Activated CD8-positive, alpha-beta T cell treated with anti-CD3 and anti-CD28 coated beads, Interleukin-2, amount 10 ng/mL, durations not matched to agents 7 days and 5 days (primary cell): ENCODE measurements around the gene TBRG4. TPM values are rescaled to one million over a fixed set of nuclear protein-coding genes. Genes with fewer than 3 reads are reported as not detected.
A peak's percentile ranks its signal among the peaks of the same experiment; 100 is the strongest.

ENCODE experiments used
- ATAC-seq: fragments of 150-1000 bp; cut with Tn5 transposase; one replicate; pipeline ENCODE4 v1.10.0; 2021; ENCODE audit warnings: moderate library complexity
- CTCF ChIA-PET: fragments of 350-600 bp; sonication (Branson Sonifier 250); formaldehyde crosslinking; loops from one replicate; lab custom pipeline; 2021; ENCODE audit warnings: antibody characterized with exemption; lab: Charles Lee
- POLR2A ChIA-PET: fragments of 350-600 bp; sonication (Branson Sonifier 250); formaldehyde crosslinking; loops from one replicate; lab custom pipeline; 2021; ENCODE audit warnings: antibody characterized with exemption; lab: Charles Lee
- DNase-seq: peaks from one replicate; pipeline ENCODE4 v3.0.0-alpha.2; 2020
- H3K27ac Mint-ChIP-seq: one replicate; pipeline ENCODE4 v1.8.0; 2021; ENCODE audit warnings: mild to moderate bottlenecking, mixed read lengths
- H3K27me3 Mint-ChIP-seq: one replicate; pipeline ENCODE4 v1.8.0; 2021; ENCODE audit warnings: low read depth, mixed read lengths
- H3K36me3 Mint-ChIP-seq: one replicate; pipeline ENCODE4 v1.8.0; 2021; ENCODE audit warnings: low read depth, mixed read lengths
- H3K4me1 Mint-ChIP-seq: one replicate; pipeline ENCODE4 v1.8.0; 2021; ENCODE audit warnings: low read depth, mixed read lengths
- H3K4me3 Mint-ChIP-seq: one replicate; pipeline ENCODE4 v1.8.0; 2021; ENCODE audit warnings: mild to moderate bottlenecking, mixed read lengths
- H3K9me3 Mint-ChIP-seq: one replicate; pipeline ENCODE4 v1.8.0; 2022; ENCODE audit warnings: mixed read lengths; ENCODE audit not compliant: insufficient read depth
- total RNA-seq, 2 experiments: library from RNA; stranded (reverse); gene quantifications; one replicate each; pipeline ENCODE4 v1.2.3, GENCODE V29; 2021

Gene TBRG4
- total RNA-seq, 2 experiments from 2014 or later = 133 to 137 TPM

DNA sequence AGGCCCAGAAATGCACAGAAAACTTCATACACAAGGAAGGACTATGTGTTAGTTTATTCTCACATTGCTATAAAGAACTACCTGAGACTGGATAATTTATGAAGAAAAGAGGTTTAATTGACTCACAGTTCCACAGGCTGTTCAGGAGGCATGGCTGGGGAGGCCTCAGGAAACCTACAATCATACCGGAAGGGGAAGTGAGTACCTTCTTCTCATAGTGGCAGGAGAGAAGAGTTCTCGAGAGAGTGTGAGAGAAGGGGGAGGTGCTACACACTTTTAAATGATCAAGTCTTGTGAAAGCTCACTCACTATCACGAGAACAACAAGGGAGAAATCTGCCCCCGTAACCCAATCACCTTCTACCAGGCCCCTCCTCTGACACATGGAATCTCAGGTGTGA lies 29.3 kb upstream of the TBRG4 start:
- ATAC-seq = no peak
- Mint-ChIP-seq H3K4me1 (peaks cover 16% of the 10 kb centered on the region), H3K9me3 (no peaks in the 10 kb centered on the region), H3K36me3 (no peaks in the 10 kb centered on the region), H3K4me3 (peak overlapping the region; percentile 5), H3K27me3 (peaks cover 18% of the 10 kb centered on the region), H3K27ac (peak overlapping the region; percentile 37)
- no peak for DNase-seq
- CTCF ChIA-PET = no interaction called here
- POLR2A ChIA-PET = no interaction called here

DNA sequence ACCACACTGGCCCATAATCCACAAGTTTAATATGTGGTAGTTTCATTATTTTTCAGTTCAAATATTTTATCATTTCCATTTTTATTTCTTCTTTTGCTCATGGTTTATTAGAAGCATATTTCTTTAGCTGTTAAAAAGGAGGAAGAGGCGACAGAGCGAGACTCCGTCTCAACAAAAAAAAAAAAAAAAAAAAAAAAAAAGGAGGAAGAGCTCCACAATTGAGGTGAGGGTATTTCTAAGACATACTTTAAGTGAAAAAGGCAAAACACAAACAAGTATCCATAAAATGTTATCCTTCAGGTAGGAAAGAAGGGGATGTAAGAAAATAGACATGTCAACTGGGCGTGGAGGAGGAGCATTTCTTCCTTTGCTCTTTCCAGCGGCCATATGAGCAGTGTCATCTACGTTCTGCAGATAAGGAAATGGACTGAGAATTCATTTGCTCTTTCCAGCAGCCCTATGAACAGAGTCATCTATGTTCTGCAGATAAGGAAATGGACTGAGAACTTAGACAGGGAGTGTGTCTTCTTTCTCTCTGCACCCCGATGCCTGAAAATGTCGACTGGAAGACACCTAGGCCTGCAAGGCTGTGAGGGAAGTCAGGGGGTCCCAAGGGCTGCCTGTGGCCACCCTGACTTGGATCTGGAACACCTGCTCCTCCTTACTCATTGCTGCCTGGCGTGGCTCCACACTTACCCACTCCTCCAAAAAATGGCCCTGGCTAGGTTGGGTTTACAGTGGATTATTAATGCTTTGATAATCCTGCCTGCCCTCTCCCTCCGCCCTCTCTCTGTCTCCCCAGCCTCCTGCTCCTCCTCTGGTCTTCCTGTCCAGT lies 27.2 kb upstream of the TBRG4 start:
- Mint-ChIP-seq H3K27me3 (peaks cover 11% of the 10 kb centered on the region), H3K4me1 (peaks cover 22% of the 10 kb centered on the region), H3K36me3 (no peaks in the 10 kb centered on the region), H3K9me3 (no peaks in the 10 kb centered on the region), H3K27ac (no peak overlapping the region), H3K4me3 (no peak overlapping the region)
- ChIA-PET POLR2A (interaction anchor here (1.4 to 1.8 kb wide), 2 partner anchors 165 to 169 kb away, joined by 4 to 5 read pairs; no protein-coding TSS in a partner anchor), CTCF (interaction anchor here (1.1 to 6.0 kb wide), 5 partner anchors 22 to 165 kb away, joined by 3 to 90 read pairs (median 4); no protein-coding TSS in a partner anchor)
- DNase-seq = no peak
- no peak for ATAC-seq

DNA sequence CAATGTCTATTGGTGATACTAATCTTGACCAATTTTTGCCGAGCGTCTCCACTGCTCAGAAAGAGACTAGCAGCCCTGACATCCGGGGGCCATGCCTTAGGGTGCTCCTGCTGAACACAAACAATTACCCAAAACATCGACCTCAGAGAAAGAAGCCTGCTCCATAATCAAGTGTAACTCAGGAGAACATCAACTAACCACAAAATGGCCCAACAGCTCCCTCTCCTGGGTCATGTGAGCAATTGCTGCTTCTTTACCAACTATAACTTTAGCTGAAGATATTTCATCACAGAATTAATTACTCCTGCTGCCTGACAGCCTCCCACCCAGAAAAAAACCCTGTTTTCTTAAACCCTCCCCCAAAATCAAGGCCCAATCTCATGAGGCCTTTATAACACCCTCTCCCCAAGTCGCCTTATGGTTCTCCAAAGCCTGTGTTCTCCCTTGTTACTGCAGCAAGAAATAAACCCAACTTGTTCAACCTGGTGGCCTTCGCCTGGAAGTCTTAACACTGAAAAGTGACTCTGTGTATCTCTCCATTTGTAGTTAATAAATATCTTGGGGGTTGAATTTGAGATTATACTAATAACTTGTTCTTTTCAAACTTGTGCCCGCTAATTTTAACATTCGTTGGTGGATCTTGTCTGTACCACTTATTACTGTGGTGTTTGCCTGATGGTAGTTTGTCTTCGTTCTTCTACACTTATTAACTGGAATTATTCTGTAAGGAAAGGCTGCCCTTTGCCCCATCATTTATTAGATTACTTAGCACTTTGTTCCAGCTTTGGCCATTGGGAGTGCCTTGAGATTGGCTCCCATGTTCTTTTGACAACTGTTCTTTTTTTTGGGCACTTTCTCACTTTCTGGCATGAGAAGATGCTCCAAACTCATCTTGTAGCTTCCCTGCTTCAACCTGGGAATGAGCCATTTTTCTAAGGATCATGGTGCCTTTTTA lies 24.9 kb upstream of the TBRG4 start:
- ChIA-PET CTCF (interaction anchor here (0.6 to 6.0 kb wide), 42 partner anchors 9 to 601 kb away, joined by 3 to 90 read pairs (median 6); partner anchors contain the start of genes MYO1G, PURB and TBRG4), POLR2A (interaction anchor here (0.6 to 5.9 kb wide), 11 partner anchors 17 to 554 kb away, joined by 3 to 38 read pairs (median 4); partner anchors contain the start of genes H2AZ2, PURB, TBRG4 and TMED4)
- ATAC-seq (peak; percentile 82), DNase-seq (peak; percentile 85)
- H3K27ac Mint-ChIP-seq = peak overlapping the region; percentile 27
- H3K27me3 Mint-ChIP-seq = peaks cover 9% of the 10 kb centered on the region
- no peak overlapping the region for H3K4me3 Mint-ChIP-seq
- H3K4me1 Mint-ChIP-seq = peaks cover 19% of the 10 kb centered on the region
- no peaks in the 10 kb centered on the region for H3K9me3 Mint-ChIP-seq
- no peaks in the 10 kb centered on the region for H3K36me3 Mint-ChIP-seq

- Mint-ChIP-seq H3K27ac (no peak overlapping the region), H3K4me3 (no peak overlapping the region), H3K36me3 (no peaks in the 10 kb centered on the region), H3K4me1 (peaks cover 15% of the 10 kb centered on the region), H3K27me3 (peaks cover 6% of the 10 kb centered on the region), H3K9me3 (no peaks in the 10 kb centered on the region)
- no peak for DNase-seq
- no peak for ATAC-seq
- ChIA-PET CTCF (interaction anchor here (1.2 to 6.0 kb wide), 2 partner anchors 21 to 160 kb away, joined by 3 to 90 read pairs; no protein-coding TSS in a partner anchor), POLR2A (interaction anchor here (5.9 kb wide), 1 partner anchor 22 kb away, joined by 38 read pairs; the partner anchor contains the start of gene TBRG4)
Observed at GRCh38 chr7:45133877-45134276, 22.4 kb upstream of the TBRG4 start.

- Mint-ChIP-seq H3K36me3 (no peaks in the 10 kb centered on the region), H3K27me3 (peaks cover 6% of the 10 kb centered on the region), H3K9me3 (no peaks in the 10 kb centered on the region), H3K4me3 (no peak overlapping the region), H3K4me1 (peaks cover 15% of the 10 kb centered on the region), H3K27ac (no peak overlapping the region)
- no peak for DNase-seq
- ATAC-seq = no peak
- ChIA-PET CTCF (interaction anchor here (1.2 to 6.0 kb wide), 2 partner anchors 20 to 160 kb away, joined by 3 to 90 read pairs; no protein-coding TSS in a partner anchor), POLR2A (interaction anchor here (5.9 kb wide), 1 partner anchor 22 kb away, joined by 38 read pairs; the partner anchor contains the start of gene TBRG4)
Observed at GRCh38 chr7:45133352-45133751, 21.9 kb upstream of the TBRG4 start.

- CTCF ChIA-PET = interaction anchor here (1.2 to 6.0 kb wide), 2 partner anchors 20 to 159 kb away, joined by 3 to 90 read pairs; no protein-coding TSS in a partner anchor
- DNase-seq = no peak
- peak overlapping the region; percentile 7 for H3K27ac Mint-ChIP-seq
- POLR2A ChIA-PET = interaction anchor here (5.9 kb wide), 1 partner anchor 21 kb away, joined by 38 read pairs; the partner anchor contains the start of gene TBRG4
- ATAC-seq = no peak
- H3K27me3 Mint-ChIP-seq = peaks cover 4% of the 10 kb centered on the region
- no peak overlapping the region for H3K4me3 Mint-ChIP-seq
- H3K4me1 Mint-ChIP-seq = peaks cover 15% of the 10 kb centered on the region
- no peaks in the 10 kb centered on the region for H3K9me3 Mint-ChIP-seq
- H3K36me3 Mint-ChIP-seq = no peaks in the 10 kb centered on the region
Observed at GRCh38 chr7:45132708-45133320, 21.3 kb upstream of the TBRG4 start.

DNA sequence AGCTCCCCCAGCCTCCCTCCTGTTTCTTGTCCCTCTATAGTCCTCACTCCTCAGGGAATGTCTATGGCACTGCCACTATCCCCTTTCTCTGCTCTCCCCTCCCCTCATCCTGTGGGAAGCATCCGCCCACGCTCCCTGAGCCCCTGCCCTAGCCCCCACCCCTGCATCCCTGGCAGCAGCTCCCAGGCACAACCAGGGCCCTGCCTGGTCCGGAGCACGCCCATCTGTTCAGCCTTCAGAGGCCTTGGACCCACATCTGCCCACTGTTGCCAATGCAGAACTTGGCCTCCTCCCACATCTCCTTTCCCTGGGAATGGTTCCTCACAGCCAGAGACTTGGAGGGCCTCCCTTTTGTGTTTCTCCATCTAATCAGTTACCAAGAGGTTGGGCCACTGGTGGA lies 20.4 kb upstream of the TBRG4 start:
- H3K9me3 Mint-ChIP-seq = no peaks in the 10 kb centered on the region
- CTCF ChIA-PET = no interaction called here
- POLR2A ChIA-PET = no interaction called here
- H3K36me3 Mint-ChIP-seq = no peaks in the 10 kb centered on the region
- ATAC-seq (no peak), DNase-seq (no peak)
- peaks cover 2% of the 10 kb centered on the region for H3K27me3 Mint-ChIP-seq
- H3K4me1 Mint-ChIP-seq = peaks cover 15% of the 10 kb centered on the region
- H3K27ac Mint-ChIP-seq = no peak overlapping the region
- H3K4me3 Mint-ChIP-seq = no peak overlapping the region

DNA sequence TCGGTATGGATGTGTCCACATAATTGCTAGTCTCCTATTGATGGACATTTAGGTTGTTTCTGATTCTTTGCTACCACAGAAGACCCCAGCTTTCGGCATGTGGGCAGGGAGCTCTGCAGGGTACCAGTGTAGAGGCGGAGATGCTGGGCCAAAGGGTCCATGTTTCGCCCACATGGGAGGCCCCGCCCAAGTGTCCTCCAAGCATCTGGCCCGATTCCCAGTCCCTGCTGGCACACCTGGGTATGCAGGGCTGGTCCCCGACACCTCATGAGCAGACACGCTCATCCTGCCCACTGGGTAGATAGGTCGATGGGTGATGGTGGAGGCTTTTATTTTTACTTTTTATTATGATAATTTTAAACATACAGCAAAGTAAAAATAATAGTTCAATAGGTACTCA lies 19.4 kb upstream of the TBRG4 start:
- ChIA-PET CTCF (no interaction called here), POLR2A (no interaction called here)
- no peak overlapping the region for H3K4me3 Mint-ChIP-seq
- ATAC-seq (no peak), DNase-seq (no peak)
- no peaks in the 10 kb centered on the region for H3K36me3 Mint-ChIP-seq
- no peak overlapping the region for H3K27ac Mint-ChIP-seq
- H3K9me3 Mint-ChIP-seq = no peaks in the 10 kb centered on the region
- peaks cover 7% of the 10 kb centered on the region for H3K4me1 Mint-ChIP-seq
- no peaks in the 10 kb centered on the region for H3K27me3 Mint-ChIP-seq

DNA sequence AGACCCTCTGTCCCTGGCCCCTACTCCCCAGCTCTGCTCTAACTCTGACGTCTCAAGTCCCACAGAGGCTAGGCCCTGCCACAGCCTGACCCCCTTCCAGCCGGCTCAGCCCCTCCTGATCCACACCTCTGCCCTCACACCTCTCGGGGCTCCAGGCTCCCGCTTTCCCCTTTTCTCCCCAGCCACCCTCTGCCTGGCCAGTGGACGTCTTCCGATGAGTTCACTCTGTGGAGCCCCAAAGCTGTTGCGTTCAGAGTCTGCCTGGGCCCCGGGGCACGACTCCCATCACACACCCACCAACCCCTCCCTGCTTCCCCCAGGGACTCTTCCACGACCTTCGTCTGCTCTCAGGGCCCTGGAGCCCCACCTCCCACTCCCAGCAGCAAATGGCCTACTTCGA lies 18.4 kb upstream of the TBRG4 start:
- Mint-ChIP-seq H3K4me3 (no peak overlapping the region), H3K4me1 (no peaks in the 10 kb centered on the region), H3K27me3 (no peaks in the 10 kb centered on the region), H3K9me3 (no peaks in the 10 kb centered on the region), H3K27ac (peak overlapping the region; percentile 70), H3K36me3 (no peaks in the 10 kb centered on the region)
- DNase-seq (no peak), ATAC-seq (no peak)
- CTCF ChIA-PET = no interaction called here
- POLR2A ChIA-PET = no interaction called here

GRCh38 chr7:45129181-45129800 lies 17.8 kb upstream of the TBRG4 start:
- Mint-ChIP-seq H3K27me3 (no peaks in the 10 kb centered on the region), H3K36me3 (no peaks in the 10 kb centered on the region), H3K9me3 (no peaks in the 10 kb centered on the region), H3K4me3 (no peak overlapping the region), H3K4me1 (no peaks in the 10 kb centered on the region), H3K27ac (no peak overlapping the region)
- DNase-seq (no peak), ATAC-seq (no peak)
- CTCF ChIA-PET = no interaction called here
- POLR2A ChIA-PET = no interaction called here
